Endodermal cell (in vitro differentiated cells): Measurements from ENCODE around the gene SH2B3. TPM values are rescaled to one million over a fixed set of nuclear protein-coding genes. Genes with fewer than 3 reads are reported as not detected.

ENCODE experiments used
- DNase-seq: peaks from one replicate; pipeline ENCODE4 v3.0.0-alpha.2; 2017
- H3K27ac ChIP-seq: 2 replicates; pipeline ENCODE4 v1.5.1; 2013; ENCODE audit warnings: mild to moderate bottlenecking, low read depth, low read length, moderate library complexity
- H3K27me3 ChIP-seq: 2 replicates; pipeline ENCODE4 v1.6.1; 2013; ENCODE audit warnings: mild to moderate bottlenecking, low read length, moderate library complexity; ENCODE audit not compliant: insufficient read depth, control insufficient read depth, poor library complexity, severe bottlenecking
- H3K36me3 ChIP-seq: 2 replicates; pipeline ENCODE4 v1.7.0; 2013; ENCODE audit warnings: mild to moderate bottlenecking, low read length, moderate library complexity; ENCODE audit not compliant: control insufficient read depth, insufficient read depth
- H3K4me1 ChIP-seq: one replicate; pipeline ENCODE4 v1.7.0; 2013; ENCODE audit warnings: low read length; ENCODE audit not compliant: control insufficient read depth, insufficient read depth
- H3K4me3 ChIP-seq: 2 replicates; pipeline ENCODE4 v1.5.1; 2013; ENCODE audit warnings: mild to moderate bottlenecking, low read length, moderate library complexity
- H3K9ac ChIP-seq: 2 replicates; pipeline ENCODE4 v1.6.1; 2013; ENCODE audit warnings: mild to moderate bottlenecking, low read length, moderate library complexity; ENCODE audit not compliant: poor library complexity, severe bottlenecking; ENCODE audit errors: extremely low read depth
- H3K9me3 ChIP-seq: 2 replicates; pipeline ENCODE4 v1.6.1; 2013; ENCODE audit warnings: mild to moderate bottlenecking, low read length, moderate library complexity; ENCODE audit not compliant: control insufficient read depth
- H3K27ac Mint-ChIP-seq: 2 replicates; pipeline ENCODE4 v1.8.0; 2020; ENCODE audit warnings: mixed read lengths
- H3K27me3 Mint-ChIP-seq: 2 replicates; pipeline ENCODE4 v1.8.0; 2021; ENCODE audit warnings: mild to moderate bottlenecking, mixed read lengths; ENCODE audit not compliant: insufficient read depth
- H3K36me3 Mint-ChIP-seq: 2 replicates; pipeline ENCODE4 v1.8.0; 2020; ENCODE audit warnings: low read depth, mixed read lengths
- H3K4me1 Mint-ChIP-seq: 2 replicates; pipeline ENCODE4 v1.8.0; 2020; ENCODE audit warnings: mixed read lengths
- H3K4me3 Mint-ChIP-seq: 2 replicates; pipeline ENCODE4 v1.8.0; 2020; ENCODE audit warnings: mild to moderate bottlenecking, moderate library complexity, mixed read lengths
- H3K9me3 Mint-ChIP-seq: 2 replicates; pipeline ENCODE4 v1.8.0; 2020; ENCODE audit warnings: mild to moderate bottlenecking, mixed read lengths
- WGBS, 2 experiments: methylation state at CpG; one replicate each; pipeline versions ENCODE4 v1.1.5 to v1.1.7; 2013; ENCODE audit warnings: missing lambda C conversion rate in 2 of 2, mixed read lengths in 1 of 2; ENCODE audit not compliant: insufficient coverage in 1 of 2, insufficient read length in 1 of 2; 5-methylcytosine and 5-hydroxymethylcytosine counted together
- total RNA-seq, 2 donors: library from RNA; stranded (reverse); fragmentation: NEBNext Ultra II Directional in 1 of 2; extraction: Animal tissue kit (Norgen Biotek cat#: 25700) in 1 of 2; gene quantifications; 2 replicates in 1 of 2; 3 replicates in 1 of 2; pipeline ENCODE4 v1.2.1, GENCODE V29; 2021
- TF ChIP-seq, protein P1 (sequence below): fragments of 200-600 bp; sonication (generic); conservative IDR thresholded peaks from 2 replicates; pipeline ENCODE4 v1.5.0; 2021; ENCODE audit warnings: antibody characterized with exemption, mild to moderate bottlenecking

Gene SH2B3
- total RNA-seq, 2 donors from 2014 or later, result 6.8 to 6.9 TPM

DNA sequence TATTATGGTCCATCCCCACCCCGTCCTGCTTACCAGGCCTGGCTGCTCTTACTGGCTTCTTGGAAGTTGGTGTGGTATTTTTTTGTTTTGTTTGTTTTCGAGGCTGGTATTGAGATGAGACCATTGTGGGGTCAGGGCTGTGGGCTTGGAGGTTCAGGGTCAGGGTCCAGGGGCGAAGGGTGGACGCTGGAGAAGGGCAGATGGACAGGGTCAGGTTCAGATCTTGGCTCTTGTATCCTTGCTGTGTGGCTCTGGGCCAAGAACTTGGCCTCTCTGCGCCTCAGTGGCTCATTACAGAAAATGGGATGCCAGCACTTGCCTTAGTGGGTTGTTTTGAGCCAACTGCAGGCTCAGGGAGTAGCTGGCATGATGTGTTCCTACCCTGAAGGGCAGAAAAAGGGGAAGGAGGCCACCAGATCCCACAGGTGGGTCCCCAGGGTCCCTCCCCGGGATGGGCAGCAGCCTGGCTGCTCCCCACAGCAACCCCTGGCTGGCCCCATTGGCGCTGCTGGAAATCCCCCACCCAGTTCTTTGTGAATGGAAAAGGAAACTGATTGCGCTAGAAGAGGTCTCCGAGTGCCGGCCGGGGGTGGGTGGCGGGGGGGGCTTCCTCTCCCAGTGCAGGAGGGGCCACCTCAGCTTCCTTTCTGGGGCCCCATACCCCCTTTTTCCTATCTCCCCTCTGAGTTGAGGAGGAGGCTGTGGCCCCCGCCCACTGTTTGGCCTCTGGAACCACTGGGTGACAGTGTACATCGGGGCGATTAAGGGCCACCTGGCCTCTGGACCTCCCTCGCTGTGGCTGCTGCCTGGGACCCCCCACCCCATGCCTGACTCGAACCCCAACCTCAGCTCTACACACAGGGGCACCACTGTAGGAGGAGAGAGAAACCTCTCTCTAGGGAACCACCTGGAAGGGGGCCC lies 25.0 kb downstream of the SH2B3 start:
- Mint-ChIP-seq H3K27ac (peak overlapping the region; percentile 77), H3K4me1 (peaks cover 32% of the 10 kb centered on the region)

DNA sequence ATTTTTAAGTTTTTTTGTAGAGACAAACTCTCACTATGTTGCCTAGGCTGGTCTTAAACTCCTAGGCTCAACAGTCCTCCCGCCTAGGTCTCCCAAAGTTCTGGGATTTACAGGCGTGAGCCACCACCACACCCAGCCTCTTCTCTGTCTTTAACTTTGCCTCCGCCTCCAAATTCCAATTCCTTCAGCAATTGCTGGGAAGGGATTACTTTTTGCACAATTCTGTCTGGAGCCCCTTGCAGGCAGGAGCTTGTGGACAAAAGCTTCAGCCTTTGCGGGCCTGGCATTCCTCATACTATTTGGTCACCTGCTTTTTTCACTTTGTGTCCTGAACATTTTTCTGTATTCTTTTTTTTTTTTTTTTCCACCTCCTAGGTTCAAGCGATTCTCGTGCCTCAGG lies 26.0 kb downstream of the SH2B3 start:
- TF ChIP-seq, protein P1, sequence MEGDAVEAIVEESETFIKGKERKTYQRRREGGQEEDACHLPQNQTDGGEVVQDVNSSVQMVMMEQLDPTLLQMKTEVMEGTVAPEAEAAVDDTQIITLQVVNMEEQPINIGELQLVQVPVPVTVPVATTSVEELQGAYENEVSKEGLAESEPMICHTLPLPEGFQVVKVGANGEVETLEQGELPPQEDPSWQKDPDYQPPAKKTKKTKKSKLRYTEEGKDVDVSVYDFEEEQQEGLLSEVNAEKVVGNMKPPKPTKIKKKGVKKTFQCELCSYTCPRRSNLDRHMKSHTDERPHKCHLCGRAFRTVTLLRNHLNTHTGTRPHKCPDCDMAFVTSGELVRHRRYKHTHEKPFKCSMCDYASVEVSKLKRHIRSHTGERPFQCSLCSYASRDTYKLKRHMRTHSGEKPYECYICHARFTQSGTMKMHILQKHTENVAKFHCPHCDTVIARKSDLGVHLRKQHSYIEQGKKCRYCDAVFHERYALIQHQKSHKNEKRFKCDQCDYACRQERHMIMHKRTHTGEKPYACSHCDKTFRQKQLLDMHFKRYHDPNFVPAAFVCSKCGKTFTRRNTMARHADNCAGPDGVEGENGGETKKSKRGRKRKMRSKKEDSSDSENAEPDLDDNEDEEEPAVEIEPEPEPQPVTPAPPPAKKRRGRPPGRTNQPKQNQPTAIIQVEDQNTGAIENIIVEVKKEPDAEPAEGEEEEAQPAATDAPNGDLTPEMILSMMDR, result no peak
- no peaks in the 10 kb centered on the region for H3K9me3 ChIP-seq
- peaks cover 2% of the 10 kb centered on the region for H3K36me3 Mint-ChIP-seq
- peaks cover under 1% of the 10 kb centered on the region for H3K36me3 ChIP-seq
- no peak for DNase-seq
- H3K4me3 Mint-ChIP-seq, result no peak overlapping the region
- peak overlapping the region; percentile 77 for H3K27ac Mint-ChIP-seq
- no peaks in the 10 kb centered on the region for H3K27me3 ChIP-seq
- 89 to 94% methylated on average over 3 to 6 of the region's 6 CpGs for WGBS, 2 experiments
- peaks cover 30% of the 10 kb centered on the region for H3K4me1 Mint-ChIP-seq
- H3K9ac ChIP-seq, result no peak overlapping the region
- no peak overlapping the region for H3K4me3 ChIP-seq
- no peaks in the 10 kb centered on the region for H3K4me1 ChIP-seq
- no peak overlapping the region for H3K27ac ChIP-seq
- H3K9me3 Mint-ChIP-seq, result no peaks in the 10 kb centered on the region
- H3K27me3 Mint-ChIP-seq, result no peaks in the 10 kb centered on the region

More for the DNA sequence above, 25.0 kb downstream of the SH2B3 start:
- no peak for DNase-seq
- no peaks in the 10 kb centered on the region for H3K4me1 ChIP-seq
- H3K27ac ChIP-seq, result no peak overlapping the region
- TF ChIP-seq, protein P1, result no peak
- peaks cover 3% of the 10 kb centered on the region for H3K36me3 ChIP-seq
- H3K36me3 Mint-ChIP-seq, result peaks cover 2% of the 10 kb centered on the region
- H3K9me3 ChIP-seq, result no peaks in the 10 kb centered on the region
- 88 to 93% methylated on average over 10 to 17 of the region's 17 CpGs for WGBS, 2 experiments
- no peak overlapping the region for H3K9ac ChIP-seq
- H3K9me3 Mint-ChIP-seq, result no peaks in the 10 kb centered on the region
- H3K4me3 ChIP-seq, result no peak overlapping the region
- H3K27me3 ChIP-seq, result no peaks in the 10 kb centered on the region
- H3K4me3 Mint-ChIP-seq, result no peak overlapping the region
- no peaks in the 10 kb centered on the region for H3K27me3 Mint-ChIP-seq

DNA sequence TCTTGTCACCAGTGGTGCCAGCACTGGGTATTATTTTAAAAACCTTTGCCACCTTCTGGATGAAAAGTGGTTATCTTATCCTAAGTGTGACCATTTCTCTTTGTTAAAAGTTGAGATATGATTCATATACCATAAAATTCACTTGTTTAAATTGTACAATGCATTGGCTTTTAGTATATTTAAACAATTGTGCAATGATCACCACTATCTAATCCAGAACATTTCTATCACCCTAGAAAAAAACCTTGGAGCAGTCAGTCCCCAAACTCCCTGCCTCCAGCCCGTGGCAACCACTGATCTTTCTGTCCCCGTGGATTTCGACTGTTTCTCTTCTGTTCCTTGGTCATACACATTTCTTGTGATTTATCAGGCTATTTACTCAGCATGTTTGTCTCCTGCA lies 28.3 kb downstream of the SH2B3 start:
- Mint-ChIP-seq H3K9me3 (no peaks in the 10 kb centered on the region), H3K36me3 (peaks cover 8% of the 10 kb centered on the region), H3K27me3 (no peaks in the 10 kb centered on the region), H3K4me1 (peaks cover 35% of the 10 kb centered on the region), H3K27ac (peak overlapping the region; percentile 88), H3K4me3 (no peak overlapping the region)
- no peaks in the 10 kb centered on the region for H3K27me3 ChIP-seq
- no peak overlapping the region for H3K4me3 ChIP-seq
- H3K36me3 ChIP-seq, result no peaks in the 10 kb centered on the region
- no peak for DNase-seq
- H3K4me1 ChIP-seq, result no peaks in the 10 kb centered on the region
- TF ChIP-seq, protein P1, result no peak
- H3K27ac ChIP-seq, result no peak overlapping the region
- no peak overlapping the region for H3K9ac ChIP-seq
- H3K9me3 ChIP-seq, result no peaks in the 10 kb centered on the region
- WGBS, 2 experiments, result 85 to 86% methylated on average over 3 of the region's 3 CpGs
